AG04450 (cell line): Measurements from ENCODE around the gene TAAR6. TPM values are rescaled to one million over a fixed set of nuclear protein-coding genes. Genes with fewer than 3 reads are reported as not detected.
"Not testable (repeated sequence)": the region's sequence is repeated elsewhere in the genome, so short reads cannot be mapped to it uniquely, and the experiment has no call there.

ENCODE experiments used
- CTCF ChIA-PET: fragments of 300-600, 350-600 bp; formaldehyde crosslinking; extraction: SDS; loops from one replicate; lab custom pipeline; 2022; ENCODE audit warnings: antibody characterized with exemption, inconsistent platforms; lab: Charles Lee
- POLR2A ChIA-PET: fragments of 350-600 bp; formaldehyde crosslinking; extraction: SDS; loops from one replicate; lab custom pipeline; 2021; ENCODE audit warnings: antibody characterized with exemption, inconsistent platforms; lab: Yijun Ruan, JAX
- DNase-seq: peaks from one replicate; pipeline ENCODE4 v3.0.0-alpha.2; 2011; ENCODE audit warnings: low read depth, low spot score
- H3K27ac ChIP-seq: one replicate; pipeline ENCODE4 v1.5.1; 2012; ENCODE audit warnings: low read depth, low read length, control low read depth
- H3K27me3 ChIP-seq: one replicate; pipeline ENCODE4 v1.6.0; 2012; ENCODE audit warnings: low read length; ENCODE audit not compliant: control insufficient read depth, insufficient read depth
- H3K4me3 ChIP-seq: 2 replicates; pipeline ENCODE4 v1.5.1; 2011; ENCODE audit warnings: mild to moderate bottlenecking, low read depth, low read length, control low read depth
- H3K9me3 ChIP-seq: 2 replicates; pipeline ENCODE4 v1.5.1; 2012; ENCODE audit warnings: low read length; ENCODE audit not compliant: control insufficient read depth, insufficient read depth
- CTCF ChIP-seq: IDR thresholded peaks from 2 replicates; pipeline ENCODE4 v1.5.1; 2011; ENCODE audit warnings: low read depth, low read length, control low read depth, inconsistent platforms
- polyA plus RNA-seq: library from polyadenylated mRNA; depleted of rRNA; stranded (reverse); fragments of >200 nt; gene quantifications from 2 replicates; pipeline ENCODE4 v1.2.3, GENCODE V29; 2011

TAAR6 gene
- polyA plus RNA-seq, 1 experiment, result not detected

GRCh38 chr6:132527791-132528190 lies 42.3 kb upstream of the TAAR6 start:
- no peak for TF ChIP-seq CTCF
- Histone ChIP-seq H3K4me3 (no peak overlapping the region), H3K27ac (no peak overlapping the region), H3K27me3 (peaks cover 7% of the 10 kb centered on the region), H3K9me3 (no peaks in the 10 kb centered on the region)
- CTCF ChIA-PET, result interaction anchor here (1.1 to 4.3 kb wide), 2 partner anchors 226 to 248 kb away, joined by 3 to 19 read pairs; no protein-coding TSS in a partner anchor
- DNase-seq, result no peak
- POLR2A ChIA-PET, result no interaction called here

- ChIA-PET POLR2A (no interaction called here), CTCF (interaction anchor here (0.5 to 4.3 kb wide), 29 partner anchors 8 to 1002 kb away, joined by 3 to 25 read pairs (median 4); partner anchors contain the start of genes SLC18B1, STX7 and TAAR8)
- Histone ChIP-seq H3K4me3 (no peak overlapping the region), H3K9me3 (no peaks in the 10 kb centered on the region), H3K27ac (no peak overlapping the region), H3K27me3 (peaks cover 7% of the 10 kb centered on the region)
- DNase-seq, result peak; percentile 29
- peak; percentile 76 for TF ChIP-seq CTCF
Measured at GRCh38 chr6:132530293-132530974, 39.7 kb upstream of the TAAR6 start.

GRCh38 chr6:132534546-132534945 lies 35.6 kb upstream of the TAAR6 start:
- H3K9me3 ChIP-seq, H3K4me3 ChIP-seq, H3K27ac ChIP-seq, DNase-seq, CTCF ChIA-PET, POLR2A ChIA-PET: not testable (repeated sequence)
- H3K27me3 ChIP-seq, result peaks cover 13% of the 10 kb centered on the region

- no peak for TF ChIP-seq CTCF
- no peak for DNase-seq
- CTCF ChIA-PET, result interaction anchor here (0.5 kb wide), 1 partner anchor 284 kb away, joined by 3 read pairs; no protein-coding TSS in a partner anchor
- POLR2A ChIA-PET, result no interaction called here
- Histone ChIP-seq H3K27me3 (peaks cover 24% of the 10 kb centered on the region), H3K27ac (no peak overlapping the region), H3K9me3 (no peaks in the 10 kb centered on the region), H3K4me3 (no peak overlapping the region)
Measured at GRCh38 chr6:132537145-132537544, 33.0 kb upstream of the TAAR6 start.

GRCh38 chr6:132537977-132538376 lies 32.1 kb upstream of the TAAR6 start, which contains the start of gene TAAR9:
TSS of gene TAAR9 (plus strand) at chr6:132538277. CDS start at chr6:132538290, 13 bp downstream.
- H3K27me3 ChIP-seq, result peaks cover 24% of the 10 kb centered on the region
- no peaks in the 10 kb centered on the region for H3K9me3 ChIP-seq
- POLR2A ChIA-PET, result no interaction called here
- DNase-seq, result no peak
- no peak for TF ChIP-seq CTCF
- CTCF ChIA-PET, result interaction anchor here (0.8 kb wide), 1 partner anchor 8 kb away, joined by 3 read pairs; no protein-coding TSS in a partner anchor
- H3K27ac ChIP-seq, result no peak within 1 kb of the TSS
- no peak within 1 kb of the TSS for H3K4me3 ChIP-seq
